Psoas muscle (tissue), 8 donors: ENCODE data around the gene TRMT10A. TPM values are rescaled to one million over a fixed set of nuclear protein-coding genes. Genes with fewer than 3 reads are reported as not detected.

Experiments used
- ATAC-seq, 4 donors: fragments of 200-7000 bp; cut with Tn5 transposase; one replicate each; pipeline ENCODE4 v1.9.1; 2020; ENCODE audit warnings: moderate library complexity in 3 of 4, mild to moderate bottlenecking in 2 of 4
- DNase-seq, 2 donors: peaks; one replicate each; pipeline ENCODE4 v3.0.0-alpha.2; 2020
- H3K27ac ChIP-seq: fragments of 200-600 bp; one replicate; pipeline ENCODE4 v1.8.0; 2022
- H3K27me3 ChIP-seq, 3 donors: fragments of 200-600 bp in 1 of 3; one replicate each; pipeline versions ENCODE4 v1.6.1 to v1.8.0; 2013 to 2022; ENCODE audit warnings: low read length in 2 of 3, mild to moderate bottlenecking in 2 of 3, moderate library complexity in 1 of 3; ENCODE audit not compliant: insufficient read depth in 3 of 3
- H3K36me3 ChIP-seq, 2 donors: fragments of 200-600 bp in 1 of 2; one replicate each; pipeline versions ENCODE4 v1.6.1 to v1.8.0; 2013 to 2022; ENCODE audit warnings: low read depth in 1 of 2, mild to moderate bottlenecking in 1 of 2, moderate library complexity in 1 of 2; ENCODE audit not compliant: insufficient read depth in 1 of 2
- H3K4me1 ChIP-seq: fragments of 200-600 bp; one replicate; pipeline ENCODE4 v1.8.0; 2022
- H3K4me3 ChIP-seq: fragments of 200-600 bp; one replicate; pipeline ENCODE4 v1.8.0; 2022; ENCODE audit warnings: mild to moderate bottlenecking
- H3K9me3 ChIP-seq: fragments of 200-600 bp; one replicate; pipeline ENCODE4 v1.8.0; 2022
- CTCF ChIP-seq: fragments of 200-600 bp; IDR thresholded peaks from one replicate; pipeline ENCODE4 v1.8.0; 2022; ENCODE audit warnings: antibody characterized with exemption
- WGBS, 3 donors: extraction: QIAGEN DNeasy Blood & Tissue Kit; methylation state at CpG; one replicate each; pipeline versions ENCODE4 v1.1.6 to v1.1.7; 2013; 5-methylcytosine and 5-hydroxymethylcytosine counted together
- intact Hi-C, 2 donors: fragments of 100-400 bp; cut with DNase I; formaldehyde crosslinking; loops; one replicate each; pipeline versions ENCODE4 v1.11.0 to v1.14.2; 2022
- polyA plus RNA-seq, 3 donors: library from polyadenylated mRNA; stranded (reverse); fragments of 200-250 nt; gene quantifications; one replicate each; pipeline ENCODE4 v1.2.3, GENCODE V29; 2013
- total RNA-seq, 4 donors: library from RNA; stranded (reverse); fragmentation: NEBNext Ultra II Directional in 2 of 4; extraction: Animal tissue kit (Norgen Biotek cat#: 25700) in 2 of 4; gene quantifications; one replicate each; pipeline versions ENCODE4 v1.2.1 to v1.2.4, GENCODE V29; 2021 to 2023
- donor health status: healthy with polysubstance abuse.
- donor health status: DM: no; HTN: no; CAD: no; lungs with moderate emphysema.
- donor health status: Bipolar disorder and iron deficiency.
- donor health status: healthy.
- donor health status: DM: yes; HTN: yes; CAD: no.
- donor health status: DM: no; HTN: no; CAD: no.
- donor health status: DM: no; HTN: no; CAD: no.
- donor health status: DM: yes; HTN: yes; CAD: no.

Gene TRMT10A
- total and polyA plus RNA-seq, 7 donors = 2.1 to 7.2 (median 4.5) TPM

- Histone ChIP-seq H3K9me3 (no peaks in the 10 kb centered on the region), H3K4me1 (no peaks in the 10 kb centered on the region), H3K4me3 (no peak overlapping the region), H3K36me3 (no peaks in the 10 kb centered on the region), H3K27me3 (no peaks in the 10 kb centered on the region), H3K27ac (no peak overlapping the region)
- no peak for ATAC-seq
- 64 to 74% (median 72%) methylated on average over 3 of the region's 3 CpGs for WGBS, 3 donors
- DNase-seq = no peak
- intact Hi-C loops = no loop called here
- TF ChIP-seq CTCF = no peak
Observed at GRCh38 chr4:99529956-99530355, 33.9 kb downstream of the TRMT10A start.

- DNase-seq = no peak
- no peak for TF ChIP-seq CTCF
- intact Hi-C loops = no loop called here
- Histone ChIP-seq H3K27me3 (no peaks in the 10 kb centered on the region), H3K4me3 (no peak overlapping the region), H3K36me3 (no peaks in the 10 kb centered on the region), H3K27ac (no peak overlapping the region), H3K4me1 (no peaks in the 10 kb centered on the region), H3K9me3 (no peaks in the 10 kb centered on the region)
- ATAC-seq = no peak
Observed at GRCh38 chr4:99529228-99529627, 34.6 kb downstream of the TRMT10A start.

GRCh38 chr4:99518601-99519295 lies 45.1 kb downstream of the TRMT10A start:
- Histone ChIP-seq H3K4me3 (no peak overlapping the region), H3K27me3 (no peaks in the 10 kb centered on the region), H3K27ac (no peak overlapping the region), H3K4me1 (no peaks in the 10 kb centered on the region), H3K36me3 (no peaks in the 10 kb centered on the region), H3K9me3 (no peaks in the 10 kb centered on the region)
- intact Hi-C loops = no loop called here
- 68 to 77% (median 73%) methylated on average over 6 of the region's 6 CpGs for WGBS, 3 donors
- no peak for TF ChIP-seq CTCF
- DNase-seq (no peak), ATAC-seq (no peak)

GRCh38 chr4:99510721-99511120 lies 53.1 kb downstream of the TRMT10A start, which contains the start of gene C4orf17:
Gene C4orf17 (plus strand): TSS chr4:99511021. CDS start chr4:99513082, 2,061 bp downstream.
- Histone ChIP-seq H3K27ac (no peak within 1 kb of the TSS), H3K36me3 (no peaks in the 10 kb centered on the region), H3K27me3 (no peaks in the 10 kb centered on the region), H3K9me3 (no peaks in the 10 kb centered on the region), H3K4me3 (no peak within 1 kb of the TSS), H3K4me1 (no peaks in the 10 kb centered on the region)
- WGBS, 3 donors = 70 to 75% (median 73%) methylated on average over 4 of the region's 4 CpGs
- ATAC-seq (no peak), DNase-seq (no peak)
- TF ChIP-seq CTCF = no peak
- intact Hi-C loops = no loop called here

- ATAC-seq = no peak
- no peaks in the 10 kb centered on the region for H3K4me1 ChIP-seq
- H3K27me3 ChIP-seq = no peaks in the 10 kb centered on the region
- no peak overlapping the region for H3K4me3 ChIP-seq
- no peaks in the 10 kb centered on the region for H3K36me3 ChIP-seq
- TF ChIP-seq CTCF = no peak
- no peak for DNase-seq
- H3K9me3 ChIP-seq = no peaks in the 10 kb centered on the region
- no peak overlapping the region for H3K27ac ChIP-seq
- intact Hi-C loops = no loop called here
Observed at GRCh38 chr4:99507762-99508161, 56.1 kb downstream of the TRMT10A start.
